Parathyroid adenoma (tissue), 2 donors: Measurements from ENCODE around the gene SPTBN1.

ENCODE experiments used
- H2AFZ ChIP-seq: fragments of 300-600 bp; sonication (generic); one replicate; pipeline ENCODE4 v1.7.0; 2017; ENCODE audit warnings: antibody characterized with exemption, mild to moderate bottlenecking
- H3K27ac ChIP-seq: fragments of 300-600 bp; sonication (generic); one replicate; pipeline ENCODE4 v1.7.0; 2017
- H3K27me3 ChIP-seq: fragments of 300-600 bp; sonication (generic); one replicate; pipeline ENCODE4 v1.7.0; 2017; ENCODE audit warnings: low read length; ENCODE audit not compliant: control insufficient read depth, insufficient read depth
- H3K36me3 ChIP-seq: fragments of 300-600 bp; sonication (generic); one replicate; pipeline ENCODE4 v1.7.0; 2017; ENCODE audit warnings: low read length; ENCODE audit not compliant: control insufficient read depth, insufficient read depth
- H3K4me1 ChIP-seq: fragments of 300-600 bp; sonication (generic); one replicate; pipeline ENCODE4 v1.7.0; 2017; ENCODE audit warnings: control low read depth
- H3K4me2 ChIP-seq: fragments of 300-600 bp; sonication (generic); one replicate; pipeline ENCODE4 v1.7.0; 2017; ENCODE audit warnings: low read length
- H3K4me3 ChIP-seq: fragments of 300-600 bp; sonication (generic); one replicate; pipeline ENCODE4 v1.7.0; 2017; ENCODE audit warnings: low read depth, low read length
- H3K79me2 ChIP-seq: fragments of 300-600 bp; sonication (generic); one replicate; pipeline ENCODE4 v1.7.0; 2017; ENCODE audit warnings: control low read depth
- H3K9ac ChIP-seq: fragments of 300-600 bp; sonication (generic); one replicate; pipeline ENCODE4 v1.7.0; 2017; ENCODE audit warnings: mild to moderate bottlenecking
- H3K9me3 ChIP-seq: fragments of 300-600 bp; sonication (generic); one replicate; pipeline ENCODE4 v1.7.0; 2017; ENCODE audit warnings: low read length; ENCODE audit not compliant: control insufficient read depth
- TF ChIP-seq, protein P1 (sequence below): fragments of 300-600 bp; sonication (generic); IDR thresholded peaks from one replicate; pipeline ENCODE4 v1.7.0; 2017; ENCODE audit warnings: antibody characterized with exemption, mild to moderate bottlenecking
- donor health status: primary hyperparathyroidism.

Gene SPTBN1

DNA sequence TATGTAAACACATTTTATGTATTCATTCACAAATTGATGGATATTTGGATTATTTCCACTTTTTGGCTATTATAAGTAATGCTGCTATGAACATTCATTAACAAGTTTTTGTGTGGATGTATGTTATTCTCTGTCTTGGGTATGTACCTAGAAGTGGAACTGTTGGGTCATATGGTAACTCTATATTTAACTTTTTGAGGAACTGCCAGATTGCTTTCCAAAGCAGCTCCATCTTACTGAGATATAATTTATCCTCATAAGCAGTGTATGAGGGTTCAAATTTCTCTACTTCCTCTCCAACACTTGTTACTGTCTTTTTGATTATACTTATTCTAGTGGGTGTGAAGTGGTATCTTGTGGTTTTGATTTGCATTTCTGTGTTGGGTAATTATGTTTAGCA is 260.2 kb downstream of the SPTBN1 start:
- Histone ChIP-seq H3K79me2 (no peaks in the 10 kb centered on the region), H3K9ac (no peak overlapping the region), H3K4me2 (no peak overlapping the region), H3K4me1 (no peaks in the 10 kb centered on the region), H3K9me3 (no peaks in the 10 kb centered on the region), H3K27me3 (no peaks in the 10 kb centered on the region), H3K27ac (no peak overlapping the region), H3K4me3 (no peak overlapping the region), H3K36me3 (no peaks in the 10 kb centered on the region), H2AFZ (no peak overlapping the region)
- TF ChIP-seq, protein P1, sequence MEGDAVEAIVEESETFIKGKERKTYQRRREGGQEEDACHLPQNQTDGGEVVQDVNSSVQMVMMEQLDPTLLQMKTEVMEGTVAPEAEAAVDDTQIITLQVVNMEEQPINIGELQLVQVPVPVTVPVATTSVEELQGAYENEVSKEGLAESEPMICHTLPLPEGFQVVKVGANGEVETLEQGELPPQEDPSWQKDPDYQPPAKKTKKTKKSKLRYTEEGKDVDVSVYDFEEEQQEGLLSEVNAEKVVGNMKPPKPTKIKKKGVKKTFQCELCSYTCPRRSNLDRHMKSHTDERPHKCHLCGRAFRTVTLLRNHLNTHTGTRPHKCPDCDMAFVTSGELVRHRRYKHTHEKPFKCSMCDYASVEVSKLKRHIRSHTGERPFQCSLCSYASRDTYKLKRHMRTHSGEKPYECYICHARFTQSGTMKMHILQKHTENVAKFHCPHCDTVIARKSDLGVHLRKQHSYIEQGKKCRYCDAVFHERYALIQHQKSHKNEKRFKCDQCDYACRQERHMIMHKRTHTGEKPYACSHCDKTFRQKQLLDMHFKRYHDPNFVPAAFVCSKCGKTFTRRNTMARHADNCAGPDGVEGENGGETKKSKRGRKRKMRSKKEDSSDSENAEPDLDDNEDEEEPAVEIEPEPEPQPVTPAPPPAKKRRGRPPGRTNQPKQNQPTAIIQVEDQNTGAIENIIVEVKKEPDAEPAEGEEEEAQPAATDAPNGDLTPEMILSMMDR = no peak

DNA sequence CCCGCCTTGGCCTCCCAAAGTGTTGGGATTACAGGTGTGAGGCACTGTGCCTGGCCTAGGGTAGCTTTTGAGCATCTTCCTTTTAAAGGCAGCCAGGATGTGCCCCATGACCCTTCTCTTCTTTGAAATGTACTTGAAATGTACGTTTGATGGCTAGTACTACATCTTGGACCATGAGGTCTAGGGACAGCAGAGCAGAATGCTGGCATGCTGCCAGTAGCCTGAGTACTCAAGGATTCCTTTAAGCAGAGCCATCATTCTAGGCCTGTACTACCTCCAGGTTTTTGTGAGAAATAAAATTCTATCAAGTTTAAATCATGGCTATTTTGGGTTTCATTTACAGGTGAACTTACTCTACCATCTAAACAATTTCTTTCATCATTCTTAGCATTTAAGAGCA is 264.4 kb downstream of the SPTBN1 start:
- H3K4me3 ChIP-seq = no peak overlapping the region
- no peak overlapping the region for H3K4me2 ChIP-seq
- no peak overlapping the region for H3K27ac ChIP-seq
- H3K9me3 ChIP-seq = no peaks in the 10 kb centered on the region
- no peaks in the 10 kb centered on the region for H3K36me3 ChIP-seq
- peaks cover 4% of the 10 kb centered on the region for H3K4me1 ChIP-seq
- no peak overlapping the region for H2AFZ ChIP-seq
- H3K27me3 ChIP-seq = no peaks in the 10 kb centered on the region
- no peaks in the 10 kb centered on the region for H3K79me2 ChIP-seq
- TF ChIP-seq, protein P1 = no peak
- no peak overlapping the region for H3K9ac ChIP-seq
